HG03135 (cell line): Measurements from ENCODE around the gene KLF4.

Source experiments
- ATAC-seq: cut with Tn5 transposase; IDR thresholded peaks from one replicate; pipeline ENCODE4 v1.9.1; 2021; ENCODE audit warnings: mild to moderate bottlenecking, moderate library complexity; ENCODE audit not compliant: unreplicated experiment

KLF4 gene

GRCh38 chr9:107488375-107489143 lies 1.0 kb downstream of the KLF4 start:
- no peak for ATAC-seq

GRCh38 chr9:107487521-107488374 lies 1.8 kb downstream of the KLF4 start:
- no peak for ATAC-seq

GRCh38 chr9:107486674-107487520 lies 2.7 kb downstream of the KLF4 start:
- ATAC-seq = no peak

GRCh38 chr9:107485458-107486043 lies 4.0 kb downstream of the KLF4 start:
- no peak for ATAC-seq

GRCh38 chr9:107484117-107484723 lies 5.3 kb downstream of the KLF4 start:
- no peak for ATAC-seq

- ATAC-seq = no peak
These were observed 5.9 kb downstream of the KLF4 start for GRCh38 chr9:107483666-107484065.

GRCh38 chr9:107481035-107481434 lies 8.5 kb downstream of the KLF4 start:
- ATAC-seq = no peak

- ATAC-seq = no peak
These were observed 9.2 kb downstream of the KLF4 start for GRCh38 chr9:107480386-107480789.

GRCh38 chr9:107478805-107479204 lies 10.8 kb downstream of the KLF4 start:
- ATAC-seq = no peak

GRCh38 chr9:107474124-107474523 lies 15.4 kb downstream of the KLF4 start:
- no peak for ATAC-seq

GRCh38 chr9:107472581-107473340 lies 16.8 kb downstream of the KLF4 start:
- no peak for ATAC-seq

GRCh38 chr9:107471552-107471951 lies 18.0 kb downstream of the KLF4 start:
- no peak for ATAC-seq

- ATAC-seq = no peak
These were observed 22.2 kb downstream of the KLF4 start for GRCh38 chr9:107467416-107467815.

GRCh38 chr9:107466826-107467225 lies 22.7 kb downstream of the KLF4 start:
- no peak for ATAC-seq

- peak; percentile 84 for ATAC-seq
These were observed 23.8 kb downstream of the KLF4 start for GRCh38 chr9:107465467-107466451.

- ATAC-seq = no peak
These were observed 25.1 kb downstream of the KLF4 start for GRCh38 chr9:107464516-107464915.

GRCh38 chr9:107462691-107463090 lies 26.9 kb downstream of the KLF4 start:
- ATAC-seq = no peak
